GM12891 (cell line): ENCODE results near the gene MAGI3.

ENCODE experiments used
- POLR2A ChIP-seq: IDR thresholded peaks from 2 replicates; pipeline ENCODE4 v1.6.1; 2011; ENCODE audit warnings: low read depth, low read length, control low read depth
- POLR2AphosphoS5 ChIP-seq: IDR thresholded peaks from 2 replicates; pipeline ENCODE4 v1.6.1; 2011; ENCODE audit warnings: low read depth, low read length, control low read depth

DNA sequence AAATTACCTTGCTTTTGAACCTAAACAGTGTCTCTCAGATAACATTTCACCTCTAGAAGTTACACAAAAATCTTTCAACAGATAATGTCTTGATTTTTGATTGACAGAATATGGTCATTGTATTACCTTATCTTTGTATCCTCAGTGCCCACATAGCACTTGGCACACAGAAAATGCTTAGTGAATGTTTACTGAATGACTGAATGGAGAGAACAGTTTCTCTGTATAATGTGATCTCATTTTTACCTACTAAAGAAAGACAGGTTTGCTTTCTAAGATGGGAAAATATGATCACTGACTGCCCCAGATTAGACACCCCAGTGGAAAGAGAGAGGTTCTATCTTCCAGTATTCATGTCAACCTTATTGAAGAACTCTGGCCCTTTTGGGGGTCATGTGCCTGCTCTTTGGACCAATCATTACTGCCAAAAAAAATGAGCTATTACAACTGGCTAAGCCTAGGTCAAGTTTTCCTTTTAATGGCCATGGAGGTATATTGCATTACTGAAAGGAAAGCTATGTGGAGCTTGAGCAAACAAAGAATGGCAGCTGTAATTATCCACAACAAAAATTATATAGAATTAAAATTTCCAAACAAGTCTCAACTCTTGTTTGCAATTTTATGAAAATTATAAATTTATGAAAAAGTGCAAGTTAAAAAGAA is 117.4 kb downstream of the MAGI3 start:
- no peak for TF ChIP-seq POLR2A
- TF ChIP-seq POLR2AphosphoS5: no peak
